Inflammatory macrophage treated with lipopolysaccharide for 1 hour (primary cell): Measurements from ENCODE around the gene POC1B.
A peak's percentile ranks its signal among the peaks of the same experiment; 100 is the strongest.

ENCODE experiments used
- DNase-seq, 2 donors: peaks; one replicate each; pipeline ENCODE4 v3.0.0-alpha.2; 2020 to 2022

The POC1B gene

DNA sequence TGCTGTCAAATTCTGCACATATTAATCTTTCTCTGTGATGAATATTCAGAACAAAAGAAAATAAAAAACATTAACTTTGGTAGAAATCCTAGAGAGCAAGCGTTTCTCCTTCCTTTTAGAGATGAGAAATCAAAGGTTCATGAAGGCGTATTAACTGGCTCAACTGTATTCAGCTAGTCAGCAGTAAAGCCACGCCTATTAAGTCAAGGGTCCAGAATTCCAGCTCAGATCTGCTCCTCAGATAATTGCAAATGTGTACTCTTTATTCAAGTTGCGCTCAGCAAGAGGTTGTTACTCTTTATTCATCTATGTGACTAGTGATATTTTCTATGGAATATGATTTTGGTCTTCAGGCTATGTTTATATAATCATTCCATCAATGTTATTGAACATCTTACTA is 13.1 kb upstream of the POC1B start:
- no peak for DNase-seq

DNA sequence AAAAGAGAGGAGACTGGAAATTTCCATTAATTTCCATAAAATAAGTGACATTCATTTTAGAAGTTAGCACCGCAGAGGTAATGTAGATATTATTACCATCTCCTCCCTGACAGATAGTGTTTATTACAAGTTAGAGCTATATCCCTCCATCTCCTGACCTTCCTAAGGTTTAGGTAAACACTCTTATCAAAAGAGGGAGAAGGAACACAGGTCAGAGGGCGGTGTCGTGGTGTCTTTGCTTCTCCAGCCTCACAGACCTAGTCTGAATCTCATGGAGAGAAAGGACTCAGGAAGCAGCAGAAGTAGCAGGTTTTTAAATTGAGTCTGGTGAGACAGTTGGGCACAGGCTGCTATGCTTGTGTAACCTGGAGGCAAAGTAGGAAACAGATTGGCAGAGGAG is 11.5 kb upstream of the POC1B start:
- no peak for DNase-seq

DNA sequence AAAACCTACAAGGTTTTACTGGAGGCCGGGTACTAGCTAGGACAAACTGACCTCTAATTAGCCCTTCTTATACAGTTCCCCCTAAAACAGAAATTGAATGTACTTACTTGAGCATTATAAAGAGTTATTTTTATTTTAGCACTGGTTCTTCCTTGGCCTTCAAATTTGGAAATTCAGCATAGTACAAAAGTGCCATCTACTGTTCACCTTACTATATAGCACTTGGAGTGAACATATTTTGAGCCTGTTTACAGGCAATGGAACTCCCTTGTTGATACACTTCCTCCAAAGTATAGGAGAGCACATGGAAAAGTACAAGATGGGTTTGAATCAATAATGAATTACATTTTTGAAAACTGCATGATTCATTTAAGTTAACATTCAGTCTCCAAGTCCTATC is 3.9 kb upstream of the POC1B start:
- DNase-seq: peak; percentile 49 to 71

DNA sequence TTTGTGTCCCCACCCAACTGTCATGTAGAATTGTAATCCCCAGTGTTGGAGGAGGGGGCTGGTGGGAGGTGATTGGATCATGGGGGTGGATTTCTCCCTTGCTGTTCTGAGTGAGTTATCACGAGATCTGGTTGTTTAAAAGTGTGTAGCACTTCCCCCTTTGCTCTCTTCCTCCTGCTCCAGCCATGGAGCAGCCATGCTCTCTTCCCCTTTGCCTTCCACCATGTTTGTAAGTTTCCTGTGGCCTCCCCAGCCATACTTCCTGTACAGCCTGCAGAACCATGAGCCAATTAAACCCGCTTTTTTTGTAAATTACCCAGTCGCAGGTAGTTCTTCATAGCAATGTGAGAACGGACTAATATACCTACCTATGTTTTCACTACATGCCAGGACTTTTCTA is 2.6 kb upstream of the POC1B start:
- DNase-seq: peak in 1 of 2 donors; percentile 19

DNA sequence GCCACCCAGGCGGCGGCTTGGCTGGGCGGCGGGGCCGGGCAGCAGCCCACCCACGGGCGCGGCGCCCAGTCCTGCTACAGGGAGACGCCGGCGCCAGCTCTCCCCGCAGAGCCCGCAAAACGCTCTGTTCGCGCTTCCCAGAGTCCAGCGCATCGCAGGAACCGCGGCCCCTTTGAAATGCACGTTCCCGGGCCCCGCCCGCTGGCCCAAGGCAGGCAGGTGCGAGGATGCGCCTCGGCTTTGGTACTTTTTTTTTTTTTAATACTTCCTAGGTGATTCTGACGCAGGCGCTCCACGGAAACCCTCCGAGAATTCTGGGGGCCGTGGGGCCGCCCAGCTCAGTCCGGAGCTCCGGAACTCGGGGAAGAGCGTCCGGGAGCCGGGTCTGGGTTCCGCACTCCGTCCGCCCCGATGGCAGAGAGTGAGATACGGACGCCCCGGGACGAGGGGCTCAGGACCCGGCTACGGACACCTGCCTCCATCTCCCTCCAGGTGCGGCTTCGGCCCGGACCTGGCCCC is 483 bp downstream of the POC1B start:
- DNase-seq: peak in 1 of 2 donors; percentile 20

DNA sequence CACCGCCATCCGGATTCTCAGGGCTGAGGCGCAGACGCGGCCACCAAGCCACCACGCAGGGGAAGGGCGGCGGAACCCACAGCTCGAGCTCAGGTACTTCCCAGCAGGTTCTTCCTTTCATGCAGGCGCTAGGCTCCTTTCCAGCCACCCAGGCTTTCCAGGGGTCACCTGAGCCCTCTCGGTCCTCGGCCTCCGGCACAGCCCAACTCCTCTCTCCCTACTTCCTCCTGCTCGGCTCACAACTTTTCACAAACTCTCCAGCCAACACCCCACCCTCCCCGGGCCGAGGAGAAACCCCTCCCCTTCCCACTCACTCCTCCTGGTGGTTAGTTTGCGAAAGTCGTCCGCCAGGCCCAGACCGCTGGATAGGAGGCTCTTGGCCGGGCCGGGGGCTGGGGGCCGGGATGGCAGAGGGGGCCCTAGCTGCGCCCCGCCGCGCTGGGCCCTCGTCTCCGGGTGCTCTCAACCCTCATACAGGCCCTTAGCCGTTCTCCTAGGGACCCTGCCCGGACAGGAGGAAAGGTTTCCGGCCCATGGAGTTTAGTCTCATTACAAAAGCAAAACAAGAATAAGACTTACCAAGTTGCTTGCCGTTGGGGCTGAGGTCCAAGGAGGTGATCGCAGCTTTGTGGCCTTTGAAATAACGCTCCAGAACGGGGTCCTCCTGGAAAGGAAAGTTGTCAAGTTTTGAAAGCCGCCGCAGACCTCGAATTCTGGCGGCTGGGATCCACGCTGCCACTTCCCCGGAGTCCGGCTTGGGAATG is 1.1 kb downstream of the POC1B start, which contains the start of gene GALNT4:
GALNT4 (minus strand) TSS at position 256 of the 764 bp plus-strand sequence; CDS start at position 9, 247 bp downstream.
- peak; percentile 85 to 92 for DNase-seq

DNA sequence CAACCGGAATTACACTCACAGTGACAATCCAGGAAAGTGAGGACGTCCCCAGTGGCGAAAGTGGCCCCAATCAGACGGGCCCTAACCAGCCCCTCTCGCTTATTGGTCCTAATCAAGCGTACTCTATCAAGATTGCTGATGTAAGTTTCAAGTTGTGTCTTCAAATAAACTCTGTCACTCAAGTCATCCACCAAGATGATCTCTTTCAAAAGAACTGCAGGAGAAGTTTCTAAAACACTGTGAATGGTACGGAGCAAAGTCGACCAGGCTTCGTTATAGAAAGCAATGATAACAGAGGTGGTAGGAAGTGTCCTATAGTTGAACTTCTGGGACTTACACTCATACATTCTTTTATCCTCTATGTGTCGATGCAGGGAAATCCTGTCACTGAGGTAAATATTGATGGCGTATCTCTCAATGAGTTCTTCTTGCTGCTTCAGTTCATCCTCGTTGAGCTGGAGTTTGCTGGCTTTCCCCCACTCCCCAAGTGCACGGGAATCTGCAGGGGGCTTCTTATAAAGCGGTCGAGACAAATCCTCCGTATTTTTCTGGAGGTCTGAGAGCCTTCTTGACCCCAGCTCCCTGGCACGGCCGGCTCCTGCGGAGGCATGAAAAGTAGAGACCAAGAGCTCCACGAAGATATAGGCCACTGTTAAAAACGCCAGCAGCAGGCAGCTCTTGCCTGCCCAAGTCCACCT is 1.9 kb downstream of the POC1B start:
- no peak for DNase-seq

DNA sequence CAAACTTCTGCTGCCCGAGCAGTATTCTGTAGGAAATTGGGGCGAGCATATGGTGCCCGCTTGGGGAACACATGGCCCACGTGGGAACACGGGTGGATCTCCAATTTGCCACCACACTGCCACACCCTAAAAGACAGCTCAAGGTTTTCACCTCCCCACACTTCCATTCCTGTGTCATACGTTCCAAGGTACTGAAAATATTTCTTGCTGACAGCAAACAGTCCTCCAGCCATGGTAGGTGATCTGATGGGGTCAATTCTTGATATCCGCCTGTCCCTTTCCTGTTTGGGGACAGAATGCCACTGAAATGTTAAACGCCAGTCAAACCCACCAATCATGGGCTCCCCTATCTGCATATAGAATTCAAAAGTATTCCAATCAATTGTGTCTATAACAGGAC is 2.5 kb downstream of the POC1B start:
- DNase-seq: no peak

DNA sequence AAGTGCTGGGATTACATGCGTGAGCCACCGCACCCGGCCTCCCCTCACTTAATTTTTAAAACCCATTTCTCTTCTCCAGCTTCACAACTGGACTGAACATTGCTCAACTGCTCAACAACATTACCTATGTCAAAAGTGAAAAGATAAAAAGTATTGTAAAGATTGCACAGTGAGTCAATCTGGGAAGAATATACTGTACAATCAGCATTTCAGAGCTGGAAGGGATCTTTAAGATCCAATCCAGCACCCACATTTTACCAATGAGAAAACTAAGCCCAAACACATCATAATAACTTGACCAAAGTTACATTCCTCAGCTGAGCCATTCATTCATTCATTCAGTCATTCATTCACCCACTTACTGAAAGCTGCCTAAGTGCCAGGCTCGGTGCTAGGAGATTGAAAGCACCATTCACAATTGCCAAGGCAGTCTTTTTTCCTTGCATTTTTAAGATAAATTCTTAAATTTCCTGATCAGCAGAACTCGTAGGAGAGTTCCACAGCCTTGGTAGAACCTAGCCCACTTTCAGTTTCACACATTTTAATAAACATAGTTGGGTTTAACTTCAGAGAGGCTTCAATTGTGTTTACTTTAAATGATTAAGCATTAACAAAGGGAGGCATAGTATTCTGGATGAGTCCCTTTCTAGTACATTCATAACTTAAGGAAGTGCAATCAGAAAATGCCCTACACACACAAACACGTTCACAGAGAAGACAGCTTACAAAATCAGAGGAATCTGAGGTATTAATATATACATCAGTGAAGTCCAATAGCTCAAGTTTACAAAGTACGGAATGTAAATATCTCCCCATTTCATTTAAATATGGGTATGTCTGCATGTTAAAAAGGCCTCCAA is 4.3 kb downstream of the POC1B start:
- no peak for DNase-seq

DNA sequence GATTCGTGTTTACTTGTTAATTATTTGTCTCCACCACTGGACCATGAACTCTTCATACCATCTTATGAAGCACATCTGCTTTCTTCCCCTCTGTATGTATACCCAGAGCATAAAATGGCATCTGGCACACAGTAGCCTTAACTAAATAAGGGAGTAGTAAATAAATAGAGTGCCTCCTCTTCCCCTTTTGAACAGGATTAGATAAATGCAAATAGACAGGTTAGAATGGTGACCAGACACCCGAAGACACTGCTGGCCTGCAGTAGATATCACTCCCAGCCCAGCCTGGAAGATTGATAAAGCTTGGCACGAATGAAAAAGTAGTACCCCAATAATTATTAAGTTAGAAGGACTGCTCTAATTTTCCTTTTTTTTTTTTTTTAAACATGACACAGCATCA is 8.1 kb downstream of the POC1B start:
- no peak for DNase-seq

DNA sequence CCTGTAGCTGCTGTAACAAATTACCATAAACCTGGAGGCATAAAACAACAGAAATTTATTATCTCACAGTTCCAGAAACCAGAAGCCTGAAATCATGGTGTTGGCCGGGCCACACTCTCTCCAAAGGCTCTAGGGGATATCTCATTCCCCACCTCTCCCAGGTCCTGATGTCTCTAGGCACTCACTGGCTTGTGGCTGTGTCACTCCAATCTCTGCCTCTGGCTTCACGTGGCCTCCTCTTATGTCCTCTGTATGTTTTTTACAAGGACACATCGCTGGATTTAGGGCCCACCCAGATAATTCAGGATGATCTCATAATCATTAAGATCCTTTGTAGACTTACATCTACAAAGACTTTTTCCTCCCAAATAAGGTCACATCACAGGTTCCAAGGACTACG is 9.2 kb downstream of the POC1B start:
- no peak for DNase-seq

DNA sequence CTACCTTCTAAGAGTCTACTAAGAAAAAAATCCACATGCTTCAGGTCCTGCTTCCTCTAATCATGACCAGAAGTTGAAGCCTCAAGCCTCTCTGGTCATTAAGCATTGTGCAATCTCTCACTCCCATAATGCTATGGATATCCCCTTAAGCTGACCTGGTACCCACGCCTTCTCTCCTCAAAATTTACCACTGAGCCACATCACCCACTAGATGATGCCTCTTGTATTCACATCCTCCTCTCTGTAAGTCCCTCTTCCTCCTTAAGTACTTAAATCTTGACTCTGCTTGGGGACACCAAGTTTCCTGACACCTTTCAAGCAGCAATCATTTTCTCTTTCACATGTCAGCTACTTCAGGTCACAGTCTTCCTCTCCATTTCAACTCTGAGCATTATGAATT is 11.1 kb downstream of the POC1B start:
- peak; percentile 34 to 64 for DNase-seq

DNA sequence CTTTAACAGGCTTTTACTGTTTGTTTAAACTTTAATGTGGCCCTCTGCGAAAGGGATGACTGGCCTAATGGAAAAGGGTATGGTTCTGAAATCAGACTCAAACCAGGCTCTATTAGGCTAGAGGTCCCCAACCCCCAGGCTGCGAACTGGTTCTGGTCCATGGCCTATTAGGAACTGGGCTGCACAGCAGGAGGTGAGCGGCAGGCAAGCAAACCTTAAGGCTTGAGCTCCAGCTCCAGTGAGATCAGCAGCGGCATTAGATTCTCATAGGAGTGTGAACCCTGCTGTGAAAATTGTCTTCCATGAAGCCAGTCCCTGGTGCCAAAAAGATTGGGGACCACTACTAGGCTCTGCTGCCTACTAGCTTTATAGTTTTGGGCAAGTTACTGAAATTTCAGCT is 12.3 kb downstream of the POC1B start:
- DNase-seq: no peak

DNA sequence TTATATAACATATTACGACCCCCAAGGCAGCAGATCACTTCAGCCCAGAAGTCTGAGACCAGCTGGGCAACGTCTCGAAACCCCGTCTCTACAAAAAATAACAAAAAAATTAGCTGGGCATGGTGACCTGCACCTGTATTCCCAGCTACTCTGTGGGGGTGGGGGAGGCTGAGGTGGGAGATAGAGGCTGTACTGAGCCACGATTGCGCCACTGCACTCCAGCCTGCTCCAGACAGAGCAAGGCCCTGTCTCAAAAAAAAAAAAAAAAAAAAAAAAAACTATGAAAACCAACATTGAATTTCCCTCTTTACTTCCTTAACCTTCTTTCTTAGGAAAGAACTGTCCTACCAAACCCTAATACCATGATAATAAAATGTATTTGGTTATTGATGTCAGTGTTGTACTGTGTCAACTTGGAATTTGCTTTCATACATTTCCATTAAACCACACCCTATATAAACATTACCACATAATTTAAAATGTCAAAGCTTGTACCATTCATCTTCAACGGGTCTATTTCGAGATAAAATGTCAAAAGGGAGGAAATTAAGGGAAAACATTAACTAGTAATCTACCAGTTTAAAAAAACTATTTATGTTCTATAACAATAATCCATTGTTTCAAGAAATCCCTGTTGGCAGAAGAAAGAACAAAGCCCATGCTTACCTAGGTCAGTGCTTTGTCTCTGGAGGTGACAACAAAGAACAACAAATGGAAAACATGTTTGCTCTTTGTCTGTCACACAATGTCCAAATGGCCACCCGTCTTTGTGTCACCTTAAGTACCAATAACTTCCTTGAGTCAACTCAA is 18.6 kb downstream of the POC1B start:
- no peak for DNase-seq

DNA sequence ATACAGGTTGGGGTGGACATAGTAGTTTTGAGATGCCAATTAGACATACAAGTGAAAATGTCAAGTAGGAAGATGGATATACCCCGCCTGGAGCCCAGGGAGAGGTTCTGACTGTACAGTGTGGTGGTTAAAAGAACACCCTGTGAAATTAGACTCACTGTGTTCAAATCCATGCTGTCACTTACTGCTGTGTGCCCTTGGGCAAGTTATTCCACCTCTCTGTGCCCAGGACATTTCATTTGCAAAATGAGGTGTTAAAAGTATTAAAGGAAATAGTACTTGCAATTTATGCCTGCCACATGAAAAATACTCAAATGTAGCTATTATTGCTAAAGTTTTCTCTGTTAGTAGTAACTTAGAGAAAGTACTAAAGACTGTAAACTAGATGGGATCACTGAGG is 19.8 kb downstream of the POC1B start:
- DNase-seq: no peak

DNA sequence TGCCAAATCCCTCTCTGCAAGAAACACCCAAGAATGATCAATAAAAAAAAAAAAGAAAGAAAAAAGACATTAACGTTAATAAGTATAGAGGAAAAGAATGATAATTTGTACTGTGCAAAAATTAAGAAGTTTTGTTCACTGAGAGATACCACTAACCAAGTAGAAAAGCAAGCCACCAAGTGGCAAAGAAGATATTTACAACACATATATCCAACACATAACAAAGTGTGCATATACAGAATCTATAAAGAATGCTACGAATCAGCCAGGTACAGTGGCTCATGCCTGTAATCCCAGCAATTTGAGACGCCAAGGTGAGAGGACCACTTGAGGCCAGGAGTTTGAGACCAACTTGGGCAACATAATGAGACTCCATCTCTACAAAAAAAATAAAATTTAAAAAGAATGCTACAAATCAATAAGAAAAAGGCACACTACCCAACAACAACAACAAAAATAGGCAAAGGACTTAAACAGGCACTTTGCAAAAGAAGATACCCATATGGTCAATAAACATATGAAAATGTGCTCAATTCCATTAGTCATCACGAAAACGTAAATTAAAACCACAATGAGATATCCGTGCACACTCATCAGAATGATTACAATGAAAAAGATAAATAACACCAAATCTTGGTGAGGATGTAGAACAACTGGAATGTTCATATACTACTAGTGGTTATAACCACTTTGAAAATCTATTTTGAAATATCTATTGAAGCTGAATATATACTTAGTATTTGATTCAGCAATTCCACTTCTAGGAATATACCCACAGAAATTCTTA is 21.1 kb downstream of the POC1B start:
- DNase-seq: no peak

DNA sequence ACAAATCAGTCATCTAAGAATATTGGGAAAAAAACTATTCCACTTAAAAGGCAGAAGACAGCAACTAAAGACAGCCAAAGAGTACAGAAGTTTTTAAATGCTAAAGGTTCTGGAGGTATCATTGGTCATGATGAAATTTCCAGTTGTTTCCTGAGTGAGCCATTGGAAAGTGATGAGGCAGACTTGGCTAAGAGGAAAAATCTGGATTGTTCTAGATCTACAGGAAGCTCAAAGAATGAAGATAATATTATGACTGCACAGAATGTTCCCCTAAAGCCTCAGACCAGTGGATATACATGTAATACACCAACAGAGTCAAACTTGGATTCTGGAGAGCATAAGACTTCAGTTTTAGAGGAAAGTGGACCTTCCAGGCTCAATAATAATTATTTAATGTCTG is 24.1 kb downstream of the POC1B start:
- DNase-seq: no peak

DNA sequence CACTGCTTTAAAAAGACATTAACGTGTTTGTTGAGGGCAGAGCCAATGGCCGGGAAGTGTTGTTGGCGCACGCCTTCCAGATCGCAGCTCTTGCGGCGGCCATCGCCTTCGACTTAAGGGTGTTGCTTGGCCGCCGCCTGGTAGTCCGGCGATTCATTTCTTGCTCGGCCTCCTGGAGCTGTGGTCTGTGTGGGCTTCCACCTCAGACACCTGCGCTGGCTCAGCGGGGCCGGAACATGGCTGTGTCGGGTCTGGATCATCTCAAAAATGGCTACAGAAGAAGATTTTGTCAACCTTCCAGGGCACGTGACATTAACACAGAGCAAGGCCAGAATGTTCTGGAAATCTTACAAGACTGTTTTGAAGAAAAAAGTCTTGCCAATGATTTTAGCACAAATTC is 26.0 kb downstream of the POC1B start:
- DNase-seq: no peak

DNA sequence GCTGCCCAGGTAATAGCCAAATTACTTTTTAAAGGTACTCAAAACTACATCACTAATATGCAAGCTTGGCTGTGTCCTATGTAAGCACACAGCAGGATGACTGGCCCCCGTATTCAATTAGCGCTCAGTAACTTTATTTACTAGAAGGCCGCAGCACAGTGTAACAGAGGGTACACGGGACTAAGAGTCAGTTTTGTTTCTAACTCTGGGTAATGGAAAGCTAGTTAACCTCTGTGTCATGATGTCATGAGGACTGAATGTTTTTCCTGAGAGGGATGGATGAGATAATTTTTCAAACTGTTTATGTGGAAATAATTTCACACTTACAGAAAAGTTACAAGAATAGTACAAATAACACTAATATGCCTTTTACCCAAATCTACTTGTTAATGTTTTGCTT is 28.4 kb downstream of the POC1B start:
- DNase-seq: no peak

DNA sequence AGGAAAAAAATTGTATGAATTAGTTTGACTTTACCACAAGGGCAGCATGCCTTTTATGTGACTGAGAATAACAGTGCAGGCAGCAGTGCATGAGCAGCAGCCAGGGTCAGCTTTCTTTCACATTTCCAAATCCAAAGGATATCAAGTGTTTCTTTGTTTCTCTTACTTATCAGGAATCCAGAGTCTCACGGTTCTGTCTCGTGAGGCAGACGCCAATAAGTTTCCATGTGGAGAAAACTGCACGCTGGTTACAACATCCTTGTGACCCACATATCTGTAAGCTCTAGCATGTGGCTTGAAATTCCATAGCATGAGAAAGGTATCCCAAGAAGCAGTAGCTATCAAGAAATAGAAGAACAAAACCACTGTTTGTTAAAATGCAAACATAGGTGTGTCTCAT is 28.8 kb downstream of the POC1B start:
- DNase-seq: no peak

DNA sequence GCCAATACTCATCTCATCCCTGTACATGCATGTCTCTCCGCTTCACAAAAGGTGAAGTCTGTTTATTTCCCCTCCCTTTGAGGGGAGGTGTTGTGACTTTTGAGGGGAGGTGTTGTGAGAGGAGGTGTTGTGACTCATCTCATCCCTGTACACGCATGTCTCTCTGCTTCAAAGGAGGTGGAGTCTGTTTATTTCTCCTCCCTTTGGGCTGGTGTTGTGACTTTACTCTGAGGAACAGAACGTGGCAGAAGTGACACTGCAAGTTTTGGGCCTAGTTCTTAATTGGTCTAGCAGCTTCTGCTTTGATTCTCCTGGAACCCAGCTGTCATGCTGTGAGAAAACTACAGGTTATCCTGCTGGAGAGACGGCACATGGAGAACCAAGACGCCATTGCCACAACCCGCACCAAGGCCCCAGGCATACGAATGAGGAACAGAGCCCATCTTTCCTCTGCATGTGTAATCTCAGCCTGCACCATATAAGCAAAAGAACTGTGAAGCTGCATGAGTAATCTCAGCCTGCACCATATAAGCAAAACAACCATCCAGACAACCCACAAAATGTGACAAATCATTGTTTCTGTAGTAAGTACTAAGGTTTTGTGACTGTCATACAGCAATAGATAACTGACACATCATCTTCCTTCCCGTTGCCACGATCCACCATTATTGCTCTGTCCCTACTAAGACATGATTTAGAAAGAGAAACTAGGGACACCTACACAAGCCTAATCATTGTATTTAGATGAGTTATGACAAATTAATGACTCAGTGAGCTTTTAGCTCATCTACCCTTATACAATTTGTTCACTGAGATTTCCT is 31.2 kb downstream of the POC1B start:
- peak; percentile 39 to 75 for DNase-seq
